Rectal smooth muscle tissue (tissue), 1 donor: Measurements from ENCODE around the gene SARNP.
A peak's percentile ranks its signal among the peaks of the same experiment; 100 is the strongest.

Experiments
- H3K27ac ChIP-seq: one replicate; pipeline ENCODE4 v1.7.0; 2013; ENCODE audit warnings: low read depth, low read length, inconsistent platforms
- H3K27me3 ChIP-seq: one replicate; pipeline ENCODE4 v1.7.0; 2013; ENCODE audit warnings: low read length; ENCODE audit not compliant: control insufficient read depth, insufficient read depth
- H3K36me3 ChIP-seq: one replicate; pipeline ENCODE4 v1.7.0; 2013; ENCODE audit warnings: low read length; ENCODE audit not compliant: control insufficient read depth, insufficient read depth
- H3K4me1 ChIP-seq: one replicate; pipeline ENCODE4 v1.7.0; 2013; ENCODE audit warnings: low read length; ENCODE audit not compliant: control insufficient read depth, insufficient read depth
- H3K4me3 ChIP-seq: one replicate; pipeline ENCODE4 v1.7.0; 2013; ENCODE audit warnings: low read length
- H3K9ac ChIP-seq: one replicate; pipeline ENCODE4 v1.7.0; 2013; ENCODE audit warnings: low read length

The SARNP gene

DNA sequence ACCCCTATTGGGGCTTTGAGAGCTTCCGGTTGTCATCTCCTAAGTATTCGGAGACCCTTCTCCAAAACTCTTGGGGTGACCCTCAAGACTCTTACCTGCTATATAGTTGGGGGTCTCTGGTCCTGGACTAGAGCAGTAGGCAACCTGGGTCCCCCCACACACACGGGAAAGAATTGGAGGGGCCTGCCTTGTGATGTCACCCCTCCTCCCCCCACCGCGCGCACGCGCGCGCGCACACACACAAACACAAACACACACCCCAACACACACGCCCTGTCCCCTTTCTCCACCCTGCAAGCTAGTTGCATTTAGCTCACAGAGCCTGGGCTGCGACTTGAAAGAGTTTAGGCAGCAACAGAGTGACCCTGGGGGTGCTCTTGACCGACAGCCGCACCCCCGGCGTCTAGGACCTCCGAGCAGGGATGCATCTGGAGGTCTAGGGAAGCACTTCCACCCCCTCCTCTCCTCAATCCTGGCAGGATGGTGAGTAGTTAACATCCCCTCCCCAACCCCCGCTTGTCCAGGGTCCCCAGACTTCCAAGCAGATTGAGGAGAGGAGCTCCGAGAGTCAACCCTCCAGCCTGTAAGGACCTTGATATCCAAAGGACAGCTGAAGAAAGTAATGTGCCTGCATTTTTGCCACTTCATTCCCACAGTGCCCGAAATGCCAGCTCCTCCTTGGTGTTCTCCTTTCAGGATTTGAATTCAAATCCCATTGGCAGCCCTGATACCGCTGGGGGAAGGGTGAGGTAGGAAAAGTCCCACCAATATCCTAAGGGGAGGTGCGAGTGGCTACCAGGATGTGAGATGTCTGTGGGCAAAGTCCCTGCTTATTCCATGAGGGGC is 13.3 kb upstream of the SARNP start:
- no peaks in the 10 kb centered on the region for H3K27me3 ChIP-seq
- peaks cover 5% of the 10 kb centered on the region for H3K4me1 ChIP-seq

DNA sequence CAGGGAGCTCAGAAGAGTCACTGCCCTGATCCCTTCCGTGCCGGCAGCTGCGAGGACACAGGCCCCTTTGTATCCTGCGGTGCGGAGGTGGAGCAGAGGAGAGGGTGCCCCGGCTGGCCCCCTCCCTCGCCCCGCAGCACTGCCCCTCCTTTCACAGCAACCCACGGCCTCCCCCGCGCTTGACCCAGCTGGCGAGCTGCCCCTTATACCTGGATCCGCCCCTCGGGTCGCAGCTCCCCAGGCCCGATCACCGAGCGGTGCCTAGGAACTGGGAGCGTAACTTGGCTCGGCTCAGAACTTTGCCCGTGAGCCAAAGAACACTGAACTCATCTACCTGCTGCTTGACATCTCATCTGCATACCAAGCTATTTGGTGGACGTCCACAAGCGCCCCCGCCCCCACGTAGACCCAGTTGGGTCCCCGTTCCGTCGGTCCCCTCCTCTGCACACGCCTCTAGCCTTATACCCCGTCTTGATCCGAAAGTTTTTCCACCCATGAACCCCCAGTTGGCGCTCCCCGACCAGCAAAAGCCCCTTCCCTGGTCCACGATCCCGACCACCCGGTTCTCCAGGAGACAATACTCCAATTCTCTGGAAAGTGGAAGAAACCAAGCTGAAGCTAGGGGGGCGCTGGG is 12.6 kb upstream of the SARNP start:
- Histone ChIP-seq H3K4me3 (peak overlapping the region; percentile 80), H3K4me1 (peaks cover 5% of the 10 kb centered on the region), H3K9ac (peak overlapping the region; percentile 84), H3K36me3 (no peaks in the 10 kb centered on the region), H3K27me3 (no peaks in the 10 kb centered on the region), H3K27ac (peak overlapping the region; percentile 85)

More for the DNA sequence above, 13.3 kb upstream of the SARNP start:
- Histone ChIP-seq H3K9ac (peak overlapping the region; percentile 84), H3K4me3 (peak overlapping the region; percentile 80), H3K27ac (peak overlapping the region; percentile 85), H3K36me3 (no peaks in the 10 kb centered on the region)

DNA sequence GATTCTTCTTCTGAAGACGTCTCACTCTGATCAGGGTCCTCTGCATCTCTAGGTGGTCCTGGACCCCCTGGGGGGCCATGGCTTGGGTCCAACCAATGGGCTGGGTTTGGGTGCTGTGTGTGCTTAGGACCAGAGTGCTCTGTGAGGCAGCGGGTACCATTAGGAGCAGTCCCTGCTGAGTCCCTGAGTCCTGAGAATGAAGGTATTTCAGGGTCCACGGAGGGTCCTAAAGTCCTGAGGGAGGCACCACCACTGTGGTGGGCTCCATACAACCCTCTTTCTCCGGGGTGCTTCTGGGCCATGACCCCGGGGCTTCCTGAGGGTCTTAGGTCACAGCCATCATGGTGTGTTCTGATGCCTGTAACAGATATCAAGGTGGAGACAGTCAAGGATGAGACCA is 10.8 kb upstream of the SARNP start:
- no peaks in the 10 kb centered on the region for H3K27me3 ChIP-seq
- H3K36me3 ChIP-seq, result no peaks in the 10 kb centered on the region
- peaks cover 5% of the 10 kb centered on the region for H3K4me1 ChIP-seq
- H3K4me3 ChIP-seq, result peak overlapping the region; percentile 77
- peak overlapping the region; percentile 85 for H3K27ac ChIP-seq
- peak overlapping the region; percentile 24 for H3K9ac ChIP-seq

DNA sequence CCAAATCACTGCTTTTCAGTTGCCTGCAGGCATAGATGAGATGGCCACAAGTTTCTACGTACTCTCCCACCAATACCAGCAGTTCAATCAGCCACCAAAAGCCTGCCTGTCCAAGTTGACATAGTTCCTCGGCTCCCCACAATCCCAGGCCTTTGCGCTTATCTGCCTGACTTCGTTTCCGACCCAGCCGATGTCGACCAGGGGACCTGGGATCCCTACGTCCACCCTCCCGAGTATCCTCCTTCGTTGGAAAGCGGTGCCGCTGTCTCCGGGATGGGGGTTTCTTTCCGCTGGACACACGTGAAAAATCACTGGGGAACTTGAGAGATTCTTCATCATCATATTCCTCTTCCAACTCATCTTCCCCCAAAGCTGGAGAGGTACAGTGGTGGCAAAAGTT is 10.3 kb upstream of the SARNP start:
- H3K4me3 ChIP-seq, result peak overlapping the region; percentile 77
- H3K36me3 ChIP-seq, result no peaks in the 10 kb centered on the region
- H3K27ac ChIP-seq, result no peak overlapping the region
- H3K4me1 ChIP-seq, result peaks cover 5% of the 10 kb centered on the region
- no peaks in the 10 kb centered on the region for H3K27me3 ChIP-seq
- no peak overlapping the region for H3K9ac ChIP-seq

DNA sequence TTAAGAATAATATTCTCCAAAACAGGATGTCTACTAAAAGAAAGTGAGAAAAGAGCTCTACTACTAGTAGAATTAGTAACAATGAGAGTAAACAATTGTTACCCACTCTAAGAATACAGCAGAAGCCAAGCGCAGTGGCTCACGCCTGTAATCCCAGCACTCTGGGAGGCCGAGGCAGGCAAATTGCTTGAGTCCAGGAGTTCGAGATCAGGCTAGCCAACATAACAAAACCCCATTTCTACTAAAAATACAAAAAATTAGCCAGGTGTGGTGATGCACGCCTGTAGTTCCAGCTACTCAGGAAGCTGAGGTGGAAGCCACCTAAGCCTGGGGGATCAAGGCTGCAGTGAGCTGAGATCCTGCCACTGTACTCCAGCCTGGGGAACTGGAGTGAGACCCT is 7.2 kb upstream of the SARNP start:
- Histone ChIP-seq H3K4me3 (no peak overlapping the region), H3K9ac (no peak overlapping the region), H3K36me3 (peaks cover 4% of the 10 kb centered on the region), H3K27me3 (no peaks in the 10 kb centered on the region), H3K27ac (no peak overlapping the region), H3K4me1 (peaks cover 2% of the 10 kb centered on the region)

DNA sequence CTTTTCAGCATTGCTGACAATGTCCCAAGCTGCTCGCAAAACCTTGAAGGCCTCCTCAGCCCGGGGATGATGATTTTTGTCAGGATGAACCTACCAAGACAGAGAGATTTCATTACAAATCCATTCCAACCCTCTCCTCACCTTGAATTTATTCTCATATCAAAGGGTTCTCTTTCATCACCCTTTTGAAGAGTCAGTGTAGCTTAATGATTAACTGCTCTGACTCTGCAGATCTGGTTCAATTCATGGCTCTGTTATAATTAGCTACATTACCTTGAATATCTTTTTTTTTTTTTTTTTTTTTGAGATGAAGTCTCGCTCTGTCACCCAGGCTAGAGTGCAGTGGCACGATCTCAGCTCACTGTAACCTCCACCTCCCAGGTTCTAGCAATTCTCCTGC is 5.9 kb upstream of the SARNP start:
- peaks cover 6% of the 10 kb centered on the region for H3K4me1 ChIP-seq

DNA sequence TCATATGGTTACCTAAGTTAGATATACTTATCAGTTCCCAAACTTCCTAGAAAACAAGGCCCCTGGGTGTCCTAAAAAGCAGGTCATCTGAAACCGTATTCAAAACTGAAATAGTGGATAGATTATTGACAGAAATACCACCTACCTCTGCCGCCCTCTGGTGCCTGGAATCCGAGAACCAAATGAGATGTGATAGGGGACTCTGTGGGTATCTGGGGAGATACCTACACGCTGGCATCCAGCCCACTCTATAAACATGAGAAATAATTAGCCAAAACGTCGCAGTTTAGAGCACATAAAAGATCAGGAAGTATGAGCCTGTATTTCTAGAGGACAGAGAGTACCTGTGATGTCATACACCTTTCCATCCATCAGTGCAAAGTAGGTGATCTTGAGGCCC is 4.7 kb upstream of the SARNP start:
- peaks cover 7% of the 10 kb centered on the region for H3K36me3 ChIP-seq
- no peak overlapping the region for H3K27ac ChIP-seq
- H3K4me3 ChIP-seq, result no peak overlapping the region
- H3K9ac ChIP-seq, result no peak overlapping the region
- peaks cover 7% of the 10 kb centered on the region for H3K4me1 ChIP-seq
- H3K27me3 ChIP-seq, result no peaks in the 10 kb centered on the region

More for the DNA sequence above, 5.9 kb upstream of the SARNP start:
- H3K9ac ChIP-seq, result no peak overlapping the region
- H3K27me3 ChIP-seq, result no peaks in the 10 kb centered on the region
- H3K27ac ChIP-seq, result no peak overlapping the region
- H3K36me3 ChIP-seq, result peaks cover 7% of the 10 kb centered on the region
- H3K4me3 ChIP-seq, result no peak overlapping the region

DNA sequence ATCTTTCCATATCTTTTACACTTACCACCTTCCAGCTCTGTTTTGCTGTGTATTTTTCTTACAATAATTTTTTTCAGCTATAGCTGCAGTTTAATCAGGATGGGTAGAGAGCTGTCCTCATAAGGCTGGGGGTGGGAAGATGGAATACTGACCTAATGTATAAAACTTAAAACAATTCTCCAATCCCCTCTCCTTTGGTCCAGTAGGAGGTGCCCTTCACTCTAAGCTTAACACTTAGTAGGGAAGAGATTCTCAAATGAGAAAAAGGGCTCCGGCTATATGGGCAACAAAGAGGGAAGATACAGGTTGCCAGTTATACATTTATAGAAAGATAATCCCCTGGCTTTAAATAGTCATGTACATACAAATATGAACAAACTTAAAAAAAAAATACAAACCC is 3.2 kb upstream of the SARNP start:
- Histone ChIP-seq H3K36me3 (peaks cover 7% of the 10 kb centered on the region), H3K4me1 (peaks cover 12% of the 10 kb centered on the region), H3K4me3 (no peak overlapping the region), H3K27me3 (no peaks in the 10 kb centered on the region), H3K27ac (no peak overlapping the region), H3K9ac (no peak overlapping the region)

DNA sequence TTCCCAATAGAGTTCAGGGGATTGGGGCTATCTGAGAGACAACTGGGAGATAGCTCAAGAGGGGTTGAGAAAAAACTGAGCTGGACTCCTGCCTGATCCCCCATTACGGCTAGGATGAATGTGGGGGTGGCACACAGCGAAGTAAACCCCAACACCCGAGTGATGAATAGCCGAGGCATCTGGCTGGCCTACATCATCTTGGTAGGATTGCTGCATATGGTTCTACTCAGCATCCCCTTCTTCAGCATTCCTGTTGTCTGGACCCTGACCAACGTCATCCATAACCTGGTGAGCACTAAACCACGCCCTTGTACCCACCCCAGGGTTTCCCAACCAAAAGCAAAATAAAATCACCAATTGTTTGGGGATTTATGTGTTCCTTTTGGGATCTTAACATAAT is 1.4 kb upstream of the SARNP start:
- Histone ChIP-seq H3K9ac (peak overlapping the region; percentile 88), H3K4me3 (peak overlapping the region; percentile 80), H3K36me3 (peaks cover 7% of the 10 kb centered on the region), H3K27ac (no peak overlapping the region), H3K4me1 (peaks cover 12% of the 10 kb centered on the region), H3K27me3 (no peaks in the 10 kb centered on the region)

DNA sequence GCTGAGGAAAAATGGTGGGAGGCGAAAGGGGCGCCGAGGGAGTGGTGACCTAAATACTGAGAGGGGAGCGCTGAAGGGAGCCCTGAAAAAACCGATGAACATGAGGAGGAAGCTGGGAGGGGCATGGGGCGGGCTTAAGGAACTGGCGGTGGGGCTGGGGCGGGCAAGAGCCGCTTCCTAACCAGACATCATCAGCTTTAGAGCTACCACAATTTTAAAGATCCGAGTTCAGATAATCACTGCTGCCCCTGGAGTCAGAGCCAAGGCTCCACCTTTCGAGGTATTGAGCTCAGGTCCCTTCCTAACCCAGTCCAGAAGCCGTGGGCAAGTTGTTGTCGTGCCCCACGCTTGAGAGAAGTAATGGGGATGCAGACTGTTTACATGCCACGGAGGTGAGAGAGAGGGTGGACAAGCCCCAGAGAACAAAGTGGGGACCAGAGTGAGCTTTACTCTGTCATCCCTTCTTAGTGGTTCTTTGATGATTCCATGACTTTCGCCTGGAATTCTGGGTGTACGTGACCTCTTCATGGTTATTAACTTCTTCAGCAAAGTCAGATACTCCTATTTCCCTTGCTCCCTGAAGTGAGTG is 710 bp upstream of the SARNP start:
- peak overlapping the region; percentile 69 for H3K27ac ChIP-seq
- peaks cover 7% of the 10 kb centered on the region for H3K36me3 ChIP-seq
- H3K9ac ChIP-seq, result peak overlapping the region; percentile 88
- H3K27me3 ChIP-seq, result no peaks in the 10 kb centered on the region
- H3K4me3 ChIP-seq, result peak overlapping the region; percentile 80
- peaks cover 12% of the 10 kb centered on the region for H3K4me1 ChIP-seq

DNA sequence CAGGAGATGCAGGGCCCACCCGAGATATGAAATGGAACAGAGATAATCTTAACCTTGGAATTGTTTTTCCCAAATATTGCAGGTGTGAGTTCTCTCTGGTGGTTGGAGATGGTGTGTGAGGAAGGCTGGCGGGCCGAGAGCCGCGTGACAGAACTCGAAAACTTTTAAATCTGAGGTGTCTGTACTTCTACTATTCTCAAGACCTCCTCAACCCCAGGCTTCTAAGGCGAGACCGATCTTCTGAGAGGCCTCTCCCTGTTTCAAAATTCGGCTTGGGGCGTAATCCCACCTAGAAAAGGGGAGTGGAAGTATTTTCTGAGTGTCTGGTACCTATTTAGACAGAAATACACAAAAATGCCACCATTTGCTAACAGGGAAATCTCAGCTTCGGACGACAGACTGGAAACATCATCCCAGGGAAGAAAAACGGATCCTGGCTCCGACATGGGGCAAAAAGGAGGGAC is 611 bp downstream of the SARNP start:
- Histone ChIP-seq H3K27ac (peak overlapping the region; percentile 80), H3K27me3 (no peaks in the 10 kb centered on the region), H3K36me3 (peaks cover 7% of the 10 kb centered on the region), H3K4me3 (peak overlapping the region; percentile 88), H3K4me1 (peaks cover 12% of the 10 kb centered on the region), H3K9ac (peak overlapping the region; percentile 97)

DNA sequence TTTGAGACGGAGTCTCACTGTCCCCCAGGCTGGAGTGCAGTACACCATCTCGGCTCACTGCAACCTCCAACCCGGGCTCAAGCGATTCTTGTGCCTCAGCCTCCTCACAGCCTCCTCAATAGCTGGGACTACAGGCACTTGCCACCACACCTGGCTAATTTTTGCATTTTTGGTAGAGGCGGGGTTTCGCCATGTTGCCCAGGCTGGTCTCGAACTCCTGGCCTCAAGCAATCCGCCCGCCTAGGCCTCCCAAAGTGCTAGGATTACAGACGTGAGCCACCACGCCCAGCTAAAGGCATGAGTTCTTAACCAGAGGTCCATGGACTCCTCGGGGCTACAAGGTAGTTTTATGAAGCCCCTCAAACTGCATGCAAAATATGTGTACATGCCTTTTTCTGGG is 2.1 kb downstream of the SARNP start:
- peaks cover 5% of the 10 kb centered on the region for H3K36me3 ChIP-seq
- H3K9ac ChIP-seq, result no peak overlapping the region
- H3K4me3 ChIP-seq, result no peak overlapping the region
- H3K4me1 ChIP-seq, result peaks cover 12% of the 10 kb centered on the region
- H3K27me3 ChIP-seq, result no peaks in the 10 kb centered on the region
- H3K27ac ChIP-seq, result no peak overlapping the region
